ENCODE measurements around the gene PMVK.

PMVK gene

GRCh38 chr1:154877370-154877974 lies 59.0 kb downstream of the PMVK start:
- DNase-seq: no peak

DNA sequence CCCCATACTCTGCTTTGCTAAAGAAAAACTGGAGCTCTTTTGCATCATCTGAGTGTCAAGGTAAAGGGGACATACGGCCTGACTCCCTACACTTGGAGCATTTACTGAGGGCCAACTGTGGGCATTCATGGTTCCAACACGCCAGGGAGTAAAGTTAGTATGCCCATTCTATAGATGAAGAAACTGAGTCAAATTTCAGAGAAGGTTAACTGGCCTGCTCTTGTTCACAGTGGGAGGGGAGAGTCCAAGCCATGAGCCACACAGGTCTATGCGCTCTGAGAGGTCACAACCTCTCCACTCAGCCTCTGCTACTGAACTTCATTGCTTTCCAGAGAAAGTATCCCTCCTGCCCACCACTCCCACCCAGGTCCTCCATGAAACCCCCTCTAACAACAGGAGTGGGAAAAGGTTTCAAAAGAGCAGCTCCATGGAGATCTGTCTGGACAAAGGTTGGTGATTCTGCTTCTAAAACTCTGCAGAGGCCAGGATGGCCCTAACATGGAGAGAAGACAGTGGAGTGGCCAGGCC lies 59.6 kb downstream of the PMVK start:
- DNase-seq: no peak

Measured in activated CD4-positive, alpha-beta T cell treated with anti-CD3 and anti-CD28 coated beads, Interleukin-2, amount 50 U/mL, for 4 hours (primary cell).